ENCODE measurements around the gene PTCH1. TPM values are rescaled to one million over a fixed set of nuclear protein-coding genes. Genes with fewer than 3 reads are reported as not detected.

Gene PTCH1
- total and polyA plus RNA-seq, 2 experiments from 2014 or later = 36.8 to 44.1 TPM

GRCh38 chr9:95529910-95530309 is 13.1 kb upstream of the PTCH1 start:
- WGBS (ENCODE audit: low lambda C conversion rate, missing lambda C conversion rate) = 89% methylated on average over 1 of the region's 1 CpG

GRCh38 chr9:95528908-95529502 is 12.2 kb upstream of the PTCH1 start:
- no peak for DNase-seq (ENCODE audit: low spot score)
- H3K4me2 ChIP-seq = no peak overlapping the region

More at GRCh38 chr9:95529910-95530309, 13.1 kb upstream of the PTCH1 start:
- H3K4me3 ChIP-seq = no peak overlapping the region
- no peaks in the 10 kb centered on the region for H3K27me3 ChIP-seq
- H3K79me2 ChIP-seq = no peaks in the 10 kb centered on the region
- H4K20me1 ChIP-seq (ENCODE audit: insufficient read depth, poor library complexity, severe bottlenecking) = no peaks in the 10 kb centered on the region
- H3K27ac ChIP-seq = no peak overlapping the region
- no peaks in the 10 kb centered on the region for H3K4me1 ChIP-seq (ENCODE audit: insufficient read depth)
- no peak overlapping the region for H3K4me2 ChIP-seq
- TF ChIP-seq EZH2phosphoT487 (IDR thresholded peaks at IDR 0.05; ENCODE audit: low read depth, severe bottlenecking, unreplicated experiment) = no peak
- no peak for TF ChIP-seq EZH2 (IDR thresholded peaks at IDR 0.05; ENCODE audit: borderline replicate concordance)
- TF ChIP-seq CTCF (IDR thresholded peaks at IDR 0.05; ENCODE audit: poor library complexity) = no peak
- H3K9me2 ChIP-seq (replicated peaks; ENCODE audit: insufficient read depth) = no peaks in the 10 kb centered on the region
- no peaks in the 10 kb centered on the region for H3K9me3 ChIP-seq (ENCODE audit: low read depth)
- H2AFZ ChIP-seq = no peak overlapping the region
- no peaks in the 10 kb centered on the region for H3K36me3 ChIP-seq (replicated peaks; ENCODE audit: insufficient read depth, low read depth)
- no peak for DNase-seq (ENCODE audit: low spot score)

GRCh38 chr9:95522871-95523370 is 6.2 kb upstream of the PTCH1 start:
- H4K20me1 ChIP-seq (ENCODE audit: insufficient read depth, poor library complexity, severe bottlenecking) = no peaks in the 10 kb centered on the region
- no peak overlapping the region for H2AFZ ChIP-seq
- H3K36me3 ChIP-seq (replicated peaks; ENCODE audit: insufficient read depth, low read depth) = no peaks in the 10 kb centered on the region
- TF ChIP-seq EZH2 (IDR thresholded peaks at IDR 0.05; ENCODE audit: borderline replicate concordance) (no peak), EZH2phosphoT487 (IDR thresholded peaks at IDR 0.05; ENCODE audit: low read depth, severe bottlenecking, unreplicated experiment) (no peak), CTCF (IDR thresholded peaks at IDR 0.05; ENCODE audit: poor library complexity) (no peak)
- no peaks in the 10 kb centered on the region for H3K27me3 ChIP-seq
- no peak overlapping the region for H3K27ac ChIP-seq
- 41% methylated on average over 3 of the region's 3 CpGs for WGBS (ENCODE audit: low lambda C conversion rate, missing lambda C conversion rate)
- no peaks in the 10 kb centered on the region for H3K9me3 ChIP-seq (ENCODE audit: low read depth)
- DNase-seq (ENCODE audit: low spot score) = no peak
- no peaks in the 10 kb centered on the region for H3K9me2 ChIP-seq (replicated peaks; ENCODE audit: insufficient read depth)
- no peak overlapping the region for H3K4me2 ChIP-seq
- H3K4me1 ChIP-seq (ENCODE audit: insufficient read depth) = peaks cover 5% of the 10 kb centered on the region
- H3K79me2 ChIP-seq = peaks cover 5% of the 10 kb centered on the region
- no peak overlapping the region for H3K4me3 ChIP-seq

More at GRCh38 chr9:95528908-95529502, 12.2 kb upstream of the PTCH1 start:
- no peaks in the 10 kb centered on the region for H3K4me1 ChIP-seq (ENCODE audit: insufficient read depth)
- no peaks in the 10 kb centered on the region for H3K27me3 ChIP-seq
- H3K27ac ChIP-seq = no peak overlapping the region
- no peak overlapping the region for H3K4me3 ChIP-seq
- no peak for TF ChIP-seq EZH2 (IDR thresholded peaks at IDR 0.05; ENCODE audit: borderline replicate concordance)
- TF ChIP-seq EZH2phosphoT487 (IDR thresholded peaks at IDR 0.05; ENCODE audit: low read depth, severe bottlenecking, unreplicated experiment) = no peak
- no peak for TF ChIP-seq CTCF (IDR thresholded peaks at IDR 0.05; ENCODE audit: poor library complexity)
- H4K20me1 ChIP-seq (ENCODE audit: insufficient read depth, poor library complexity, severe bottlenecking) = no peaks in the 10 kb centered on the region
- H3K36me3 ChIP-seq (replicated peaks; ENCODE audit: insufficient read depth, low read depth) = no peaks in the 10 kb centered on the region
- H2AFZ ChIP-seq = no peak overlapping the region
- no peaks in the 10 kb centered on the region for H3K9me3 ChIP-seq (ENCODE audit: low read depth)
- WGBS (ENCODE audit: low lambda C conversion rate, missing lambda C conversion rate) = 82% methylated on average over 7 of the region's 8 CpGs
- H3K9me2 ChIP-seq (replicated peaks; ENCODE audit: insufficient read depth) = no peaks in the 10 kb centered on the region
- H3K79me2 ChIP-seq = no peaks in the 10 kb centered on the region

All from hepatocyte (in vitro differentiated cells).